ENCODE data around the gene WDR86. TPM values are rescaled to one million over a fixed set of nuclear protein-coding genes. Genes with fewer than 3 reads are reported as not detected.

The WDR86 gene
- total RNA-seq, 3 donors from 2014 or later = 0.27 to 0.46 (median 0.37) TPM

DNA sequence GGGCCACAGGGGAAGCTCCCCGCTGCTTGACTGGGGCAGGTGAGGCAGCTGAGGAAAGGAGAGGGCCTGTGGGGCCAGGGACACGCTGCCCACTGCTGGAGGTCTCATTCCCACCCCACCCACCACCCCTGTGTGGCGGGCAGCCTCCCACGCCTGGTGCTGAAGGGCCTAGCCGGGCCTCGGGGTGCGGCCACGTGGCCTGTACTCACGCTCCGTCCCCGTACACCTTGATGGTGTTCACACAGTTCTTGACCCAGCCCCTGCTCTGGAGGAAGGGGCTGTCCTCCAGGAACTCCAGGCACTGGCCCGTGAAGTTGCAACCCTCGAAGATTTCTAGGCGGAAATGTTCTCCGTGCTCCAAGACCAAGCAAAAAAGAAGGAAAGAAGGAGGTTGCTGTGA is 26.1 kb upstream of the WDR86 start:
- Mint-ChIP-seq H3K36me3 (ENCODE audit: insufficient read depth) (no peaks in the 10 kb centered on the region), H3K4me1 (ENCODE audit: low read depth) (peaks cover 40% of the 10 kb centered on the region), H3K27me3 (ENCODE audit: low read depth) (peaks cover 2% of the 10 kb centered on the region), H3K9me3 (no peaks in the 10 kb centered on the region), H3K4me3 (no peak overlapping the region)
- DNase-seq (no peak), ATAC-seq (no peak)

DNA sequence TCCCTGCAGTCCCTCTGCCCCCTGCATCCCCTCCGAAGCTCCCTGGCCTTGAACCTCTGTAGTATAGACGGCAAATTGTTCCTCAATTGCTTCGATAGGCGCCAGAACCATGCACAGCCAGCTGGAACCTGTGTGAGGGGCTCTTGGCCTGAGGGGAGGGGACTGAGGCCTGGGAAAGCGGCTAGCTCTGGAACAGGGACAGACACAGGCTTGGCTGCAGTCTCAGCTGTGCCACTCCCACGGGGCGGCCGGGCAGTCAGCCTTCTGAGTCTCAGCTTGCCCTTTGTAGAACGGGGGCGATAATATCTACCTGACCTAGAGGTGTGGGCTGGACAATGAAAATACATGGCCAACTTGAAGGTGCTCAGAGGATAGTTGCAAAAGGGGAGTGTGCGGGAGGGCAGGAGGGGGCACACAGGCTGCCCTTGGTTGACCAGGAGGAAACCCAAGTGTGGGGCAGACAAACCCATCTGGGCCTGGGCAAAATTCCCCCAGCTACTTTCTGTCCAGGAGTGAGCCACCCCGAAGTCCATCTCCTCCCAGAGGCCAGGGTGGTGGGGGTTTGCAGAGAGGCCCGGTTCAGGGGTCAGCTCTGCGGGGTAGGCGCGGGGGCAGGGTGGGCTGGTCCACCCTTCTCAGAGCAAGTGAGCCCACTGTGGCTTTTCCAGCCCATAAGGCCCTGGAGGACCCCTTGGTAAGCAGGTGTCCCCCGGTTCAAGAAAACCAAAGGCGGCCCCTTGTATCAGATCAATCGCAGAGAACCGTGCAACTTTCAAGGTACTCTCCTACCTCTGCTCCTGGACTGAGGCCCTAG is 25.5 kb upstream of the WDR86 start:
- DNase-seq (no peak), ATAC-seq (no peak)
- Mint-ChIP-seq H3K9me3 (no peaks in the 10 kb centered on the region), H3K27me3 (ENCODE audit: low read depth) (peaks cover 2% of the 10 kb centered on the region), H3K4me1 (ENCODE audit: low read depth) (peaks cover 39% of the 10 kb centered on the region), H3K4me3 (no peak overlapping the region), H3K36me3 (ENCODE audit: insufficient read depth) (no peaks in the 10 kb centered on the region)

DNA sequence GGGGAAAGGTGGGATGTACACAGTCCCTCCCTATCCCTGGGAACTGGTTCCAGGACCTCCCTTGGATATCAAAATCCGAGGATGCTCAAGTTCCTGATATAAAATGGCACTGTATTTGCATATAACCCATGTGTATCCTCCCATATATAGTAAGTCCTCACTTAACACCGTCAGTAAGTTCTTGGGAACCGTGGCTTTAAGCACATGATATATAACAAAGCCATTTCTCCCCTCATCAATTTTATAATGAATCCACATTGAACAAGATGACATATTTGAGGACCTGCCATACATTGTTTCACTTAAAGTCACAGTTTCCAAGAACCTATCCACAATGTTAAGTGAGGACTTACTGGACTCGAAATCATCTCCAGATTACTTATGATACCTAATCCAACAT is 24.7 kb upstream of the WDR86 start:
- no peaks in the 10 kb centered on the region for H3K9me3 Mint-ChIP-seq
- DNase-seq = no peak
- H3K4me3 Mint-ChIP-seq = no peak overlapping the region
- no peaks in the 10 kb centered on the region for H3K27me3 Mint-ChIP-seq (ENCODE audit: low read depth)
- peaks cover 42% of the 10 kb centered on the region for H3K4me1 Mint-ChIP-seq (ENCODE audit: low read depth)
- ATAC-seq = no peak
- H3K36me3 Mint-ChIP-seq (ENCODE audit: insufficient read depth) = no peaks in the 10 kb centered on the region

DNA sequence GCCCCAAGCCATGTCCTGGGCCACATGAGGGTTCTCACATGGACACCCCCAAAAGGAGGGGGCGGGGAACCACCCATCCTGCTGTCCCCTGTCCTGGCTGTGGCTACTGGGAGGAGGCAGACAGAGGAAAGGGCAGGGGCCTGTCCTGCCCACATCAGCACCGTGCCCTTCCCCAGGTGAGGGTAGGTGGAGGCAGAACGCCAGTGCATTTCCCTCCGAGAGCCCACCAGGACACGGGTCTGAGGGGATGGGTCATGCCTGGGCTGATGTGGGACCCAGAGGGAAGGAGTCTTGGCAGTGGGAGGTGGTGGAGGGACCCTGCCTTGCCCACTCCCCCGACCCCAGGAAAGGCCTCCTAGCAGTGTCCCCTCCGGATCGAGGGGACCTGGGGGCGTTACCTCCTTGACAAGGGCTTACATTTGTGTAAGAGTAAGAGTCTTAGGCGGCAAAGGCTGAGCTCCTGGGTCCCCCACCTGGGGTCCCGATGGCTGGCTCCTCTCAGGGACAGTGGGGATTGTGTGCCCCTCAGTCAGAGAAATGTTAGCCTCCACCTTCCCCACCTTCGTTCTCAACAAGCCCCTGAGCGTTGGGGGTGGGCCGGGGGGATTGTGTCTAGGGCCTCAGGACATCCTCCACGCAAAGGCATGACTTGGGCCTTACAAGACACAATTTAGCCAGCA is 24.0 kb upstream of the WDR86 start:
- ATAC-seq (no peak), DNase-seq (no peak)
- no peaks in the 10 kb centered on the region for H3K9me3 Mint-ChIP-seq
- peaks cover 44% of the 10 kb centered on the region for H3K4me1 Mint-ChIP-seq (ENCODE audit: low read depth)
- no peaks in the 10 kb centered on the region for H3K36me3 Mint-ChIP-seq (ENCODE audit: insufficient read depth)
- H3K4me3 Mint-ChIP-seq = no peak overlapping the region
- no peaks in the 10 kb centered on the region for H3K27me3 Mint-ChIP-seq (ENCODE audit: low read depth)

DNA sequence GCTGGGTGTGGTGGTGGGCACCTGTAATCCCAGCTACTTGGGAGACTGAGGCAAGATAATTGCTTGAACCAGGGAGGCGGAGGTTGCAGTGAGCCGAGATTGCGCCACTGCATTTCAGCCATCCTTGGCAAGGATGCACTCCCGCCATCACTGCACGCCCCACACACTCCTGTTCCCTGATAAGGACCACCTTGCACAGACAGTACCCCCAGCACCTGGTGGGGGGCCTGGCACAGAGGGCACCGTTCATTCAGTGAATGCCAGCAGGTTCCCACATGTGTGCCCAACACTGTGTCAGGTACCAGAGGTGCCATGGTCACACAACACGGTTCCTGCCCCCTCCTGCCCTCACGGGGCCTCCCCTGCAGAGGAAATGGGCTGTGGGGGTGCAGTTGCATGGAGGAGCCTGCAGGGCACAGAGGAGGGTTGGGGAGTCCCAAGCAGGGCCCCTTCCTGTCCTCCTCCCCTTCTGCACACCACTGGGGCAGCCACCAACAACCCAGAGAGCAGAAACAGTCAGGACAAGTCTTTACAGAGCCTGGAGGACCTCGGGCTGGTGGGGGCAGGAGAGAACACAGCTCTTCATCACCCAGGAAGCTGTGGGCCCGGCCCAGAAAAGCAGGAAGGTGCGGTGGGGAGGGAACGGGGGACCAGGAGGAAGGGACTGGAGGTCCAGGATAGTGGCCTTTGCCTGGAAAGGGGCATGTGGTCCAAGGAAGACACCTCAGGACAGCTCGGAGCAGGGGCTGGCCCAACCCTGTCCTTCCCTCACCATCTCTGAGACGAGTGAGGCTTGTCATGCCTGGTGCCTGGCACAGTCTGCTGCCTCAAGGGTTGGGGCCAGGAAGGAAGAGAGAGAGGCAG is 23.1 kb upstream of the WDR86 start:
- Mint-ChIP-seq H3K4me3 (no peak overlapping the region), H3K36me3 (ENCODE audit: insufficient read depth) (no peaks in the 10 kb centered on the region), H3K4me1 (ENCODE audit: low read depth) (peaks cover 53% of the 10 kb centered on the region), H3K9me3 (no peaks in the 10 kb centered on the region), H3K27me3 (ENCODE audit: low read depth) (no peaks in the 10 kb centered on the region)
- DNase-seq = no peak
- peak; percentile 78 to 79 for ATAC-seq

DNA sequence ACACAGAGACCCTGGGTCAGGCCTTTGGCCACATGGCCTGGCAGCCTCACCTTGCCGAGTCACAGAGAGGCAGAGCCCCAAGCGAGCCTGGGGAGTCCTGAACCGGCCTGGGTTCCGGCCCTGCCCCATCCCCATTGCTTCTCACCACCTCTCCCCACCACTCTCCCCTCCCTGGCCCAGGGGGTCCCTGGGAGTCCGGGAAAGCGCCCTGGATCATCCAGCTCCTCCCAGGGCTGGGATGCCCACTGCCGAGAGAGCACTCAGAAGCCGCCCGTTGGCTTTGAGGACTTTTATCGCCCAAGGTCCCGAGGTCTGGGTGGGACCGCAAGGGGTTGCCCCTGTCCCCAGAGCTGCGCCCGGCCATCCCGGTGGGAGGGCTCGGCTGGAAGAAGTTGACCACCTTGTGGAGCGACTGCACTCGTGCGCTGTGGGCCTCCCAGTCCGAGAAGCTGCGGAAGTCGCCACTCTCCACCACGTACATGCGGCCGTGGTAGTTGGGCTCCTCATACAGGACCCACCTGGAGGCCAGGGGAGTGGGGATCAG is 22.0 kb upstream of the WDR86 start:
- Mint-ChIP-seq H3K4me3 (no peak overlapping the region), H3K9me3 (no peaks in the 10 kb centered on the region), H3K4me1 (ENCODE audit: low read depth) (peaks cover 60% of the 10 kb centered on the region), H3K36me3 (ENCODE audit: insufficient read depth) (no peaks in the 10 kb centered on the region), H3K27me3 (ENCODE audit: low read depth) (no peaks in the 10 kb centered on the region)
- no peak for DNase-seq
- no peak for ATAC-seq

DNA sequence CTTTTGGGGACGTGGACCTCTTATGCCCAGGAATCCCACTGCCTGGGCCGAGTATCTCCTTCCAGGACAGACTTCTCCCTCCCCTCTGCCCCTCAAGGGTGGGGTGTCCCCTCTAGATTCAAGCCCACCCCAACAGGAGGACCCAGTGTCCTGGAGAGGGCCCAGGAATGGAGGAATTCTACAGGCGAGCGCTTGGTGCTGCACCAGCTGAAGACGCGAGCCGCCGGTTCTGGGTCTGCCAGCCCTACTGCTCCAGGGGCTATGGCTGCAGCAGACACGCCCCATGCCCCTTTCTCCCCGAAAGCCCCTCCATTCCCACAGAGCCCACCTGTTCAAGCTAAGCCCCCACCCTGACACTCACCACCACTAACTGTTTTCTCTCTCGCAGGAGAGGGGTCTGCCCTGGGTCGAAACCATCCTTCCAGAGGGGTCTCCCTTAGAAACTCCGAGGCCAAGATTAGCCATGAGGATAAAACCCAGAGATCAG is 21.5 kb upstream of the WDR86 start:
- DNase-seq = no peak
- no peak overlapping the region for H3K4me3 Mint-ChIP-seq
- H3K4me1 Mint-ChIP-seq (ENCODE audit: low read depth) = peaks cover 63% of the 10 kb centered on the region
- no peaks in the 10 kb centered on the region for H3K9me3 Mint-ChIP-seq
- no peaks in the 10 kb centered on the region for H3K36me3 Mint-ChIP-seq (ENCODE audit: insufficient read depth)
- no peak for ATAC-seq
- no peaks in the 10 kb centered on the region for H3K27me3 Mint-ChIP-seq (ENCODE audit: low read depth)

DNA sequence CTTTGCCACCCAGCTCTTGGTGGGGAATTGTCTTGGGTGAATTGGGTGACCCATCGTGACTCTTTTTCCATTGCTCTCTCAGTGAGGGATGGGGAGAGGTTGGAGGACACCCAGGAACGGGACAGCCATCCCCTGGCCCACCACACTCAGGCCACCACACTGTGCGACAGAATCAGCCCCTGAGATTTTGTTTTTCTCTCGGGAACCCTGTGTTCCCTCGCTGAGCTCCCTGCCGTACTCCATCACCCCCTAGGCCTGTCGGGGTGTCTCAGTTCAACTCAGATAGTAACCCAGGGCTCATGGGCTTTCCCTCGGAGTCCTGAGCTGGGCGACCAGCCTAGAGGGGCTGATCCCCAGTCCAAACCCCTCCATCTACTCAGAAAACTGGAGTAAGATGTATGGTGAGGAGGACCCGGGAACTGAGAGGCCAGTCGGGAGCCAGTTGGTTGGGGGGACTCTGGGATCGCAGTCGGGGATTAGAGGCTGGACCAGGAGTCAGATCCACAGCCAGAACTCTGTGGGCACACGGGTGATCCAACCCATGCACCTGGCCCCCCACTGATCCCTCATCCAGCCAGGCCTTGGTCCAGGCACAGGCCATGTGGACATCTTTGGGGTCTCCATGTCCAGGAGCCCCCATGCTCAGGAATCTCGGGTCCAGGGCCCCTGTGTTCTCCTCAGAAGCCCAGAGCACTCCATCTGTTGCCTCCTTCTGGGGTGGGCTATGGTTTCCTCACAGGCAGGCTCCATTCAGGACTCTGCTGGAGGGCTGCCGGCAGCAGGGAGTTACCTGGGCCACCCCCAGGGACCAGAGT is 20.8 kb upstream of the WDR86 start:
- no peak for DNase-seq
- Mint-ChIP-seq H3K36me3 (ENCODE audit: insufficient read depth) (no peaks in the 10 kb centered on the region), H3K4me1 (ENCODE audit: low read depth) (peaks cover 63% of the 10 kb centered on the region), H3K4me3 (no peak overlapping the region), H3K9me3 (no peaks in the 10 kb centered on the region), H3K27me3 (ENCODE audit: low read depth) (no peaks in the 10 kb centered on the region)
- no peak for ATAC-seq

DNA sequence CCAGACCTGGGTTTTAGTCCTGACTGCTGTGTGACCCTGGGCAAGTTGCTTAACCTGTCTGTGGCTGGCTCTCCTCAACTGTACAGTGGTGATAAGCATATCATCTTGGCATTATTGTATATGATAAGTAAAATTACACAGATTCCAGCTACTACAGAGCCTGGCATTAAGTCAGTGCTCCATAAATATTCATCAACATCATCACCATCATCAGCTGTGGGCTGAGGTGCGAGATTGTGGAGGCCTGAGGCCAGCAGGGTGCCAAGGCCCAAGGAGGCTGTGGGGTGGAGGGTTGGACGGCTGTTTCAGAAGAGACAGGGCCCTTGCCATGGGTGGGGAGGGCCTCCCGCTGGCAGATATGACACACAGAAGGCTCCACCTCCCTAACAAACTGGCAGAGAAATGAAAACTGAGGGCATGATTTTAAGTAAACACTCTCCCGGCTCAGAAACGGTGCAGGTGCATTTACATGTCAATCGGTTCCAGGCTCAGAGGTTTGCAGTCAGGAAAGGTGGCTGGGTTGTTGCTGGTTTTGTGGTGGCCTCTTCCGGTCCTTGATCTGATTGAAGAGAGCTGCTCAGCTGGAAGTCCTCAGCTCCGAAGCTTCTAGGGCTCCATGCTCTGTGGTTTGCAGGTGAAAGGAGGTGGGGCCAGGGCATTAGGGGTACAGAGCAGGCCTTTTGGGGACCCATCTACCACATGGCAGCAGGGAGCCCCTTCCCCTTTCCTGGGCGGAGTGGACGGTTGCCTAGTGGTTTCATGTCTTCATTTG is 19.9 kb upstream of the WDR86 start:
- Mint-ChIP-seq H3K36me3 (ENCODE audit: insufficient read depth) (no peaks in the 10 kb centered on the region), H3K27me3 (ENCODE audit: low read depth) (no peaks in the 10 kb centered on the region), H3K4me1 (ENCODE audit: low read depth) (peaks cover 63% of the 10 kb centered on the region), H3K9me3 (no peaks in the 10 kb centered on the region), H3K4me3 (peak overlapping the region; percentile 58)
- ATAC-seq = peak; percentile 64
- DNase-seq = peak; percentile 31

DNA sequence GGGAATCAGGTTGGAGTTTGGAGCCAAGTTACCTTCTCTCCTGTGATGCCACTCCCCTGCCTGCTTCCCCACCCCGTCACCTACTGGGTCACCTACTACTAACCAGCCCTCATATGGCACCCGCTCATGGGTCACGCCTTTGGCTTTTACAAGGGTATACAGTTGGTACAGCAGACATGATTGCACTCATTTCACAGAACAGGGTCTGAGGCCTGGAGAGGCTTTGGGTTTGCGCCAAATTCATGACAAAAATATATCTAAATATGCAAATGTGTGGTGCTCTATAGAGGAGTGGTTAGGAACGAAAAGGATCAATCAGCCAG is 19.4 kb upstream of the WDR86 start:
- no peaks in the 10 kb centered on the region for H3K36me3 Mint-ChIP-seq (ENCODE audit: insufficient read depth)
- H3K4me1 Mint-ChIP-seq (ENCODE audit: low read depth) = peaks cover 62% of the 10 kb centered on the region
- DNase-seq = no peak
- no peaks in the 10 kb centered on the region for H3K27me3 Mint-ChIP-seq (ENCODE audit: low read depth)
- peak overlapping the region; percentile 58 for H3K4me3 Mint-ChIP-seq
- H3K9me3 Mint-ChIP-seq = no peaks in the 10 kb centered on the region
- ATAC-seq = peak in 1 of 2 donors; percentile 1

DNA sequence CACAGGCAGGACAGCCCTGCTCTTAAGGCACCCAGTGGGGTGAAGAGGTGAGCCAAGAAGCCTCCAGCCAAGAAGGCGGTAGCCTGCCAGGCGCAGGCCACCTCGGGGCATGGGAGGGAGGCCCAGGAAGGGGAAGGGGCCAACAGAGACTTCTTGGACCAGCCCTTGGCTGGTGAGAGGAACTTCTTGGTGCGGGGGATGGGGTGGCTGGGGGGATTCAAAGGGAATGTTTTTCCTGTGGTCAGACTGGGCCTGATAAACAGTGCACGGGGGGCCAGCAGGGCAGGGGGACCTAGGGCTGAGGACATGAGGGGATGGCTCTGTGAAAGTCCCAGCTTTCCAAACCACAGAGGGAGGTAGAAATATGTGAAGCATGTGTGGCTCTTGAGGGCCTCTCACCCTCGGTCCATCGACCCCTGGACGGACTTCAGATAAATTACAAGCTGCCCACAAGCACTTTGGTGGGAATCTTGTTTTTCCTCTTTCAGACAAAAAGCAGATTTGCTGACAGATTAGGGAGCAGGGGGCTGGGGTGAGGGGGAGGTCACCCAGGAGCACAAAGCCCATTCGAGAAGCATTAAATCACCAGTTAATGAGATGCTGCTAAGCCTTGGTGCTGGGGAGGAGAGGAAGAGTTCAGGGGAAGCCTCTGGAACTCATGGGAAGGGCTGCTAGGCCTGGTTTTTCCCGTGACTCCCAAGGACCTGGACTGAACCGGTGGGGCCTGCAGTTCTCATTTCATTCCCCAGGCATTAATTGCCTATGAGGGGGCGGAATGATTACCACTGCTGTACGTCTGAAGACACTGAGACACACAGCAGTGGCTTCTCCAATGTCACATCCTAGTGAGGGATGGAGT is 18.8 kb upstream of the WDR86 start:
- no peak overlapping the region for H3K4me3 Mint-ChIP-seq

DNA sequence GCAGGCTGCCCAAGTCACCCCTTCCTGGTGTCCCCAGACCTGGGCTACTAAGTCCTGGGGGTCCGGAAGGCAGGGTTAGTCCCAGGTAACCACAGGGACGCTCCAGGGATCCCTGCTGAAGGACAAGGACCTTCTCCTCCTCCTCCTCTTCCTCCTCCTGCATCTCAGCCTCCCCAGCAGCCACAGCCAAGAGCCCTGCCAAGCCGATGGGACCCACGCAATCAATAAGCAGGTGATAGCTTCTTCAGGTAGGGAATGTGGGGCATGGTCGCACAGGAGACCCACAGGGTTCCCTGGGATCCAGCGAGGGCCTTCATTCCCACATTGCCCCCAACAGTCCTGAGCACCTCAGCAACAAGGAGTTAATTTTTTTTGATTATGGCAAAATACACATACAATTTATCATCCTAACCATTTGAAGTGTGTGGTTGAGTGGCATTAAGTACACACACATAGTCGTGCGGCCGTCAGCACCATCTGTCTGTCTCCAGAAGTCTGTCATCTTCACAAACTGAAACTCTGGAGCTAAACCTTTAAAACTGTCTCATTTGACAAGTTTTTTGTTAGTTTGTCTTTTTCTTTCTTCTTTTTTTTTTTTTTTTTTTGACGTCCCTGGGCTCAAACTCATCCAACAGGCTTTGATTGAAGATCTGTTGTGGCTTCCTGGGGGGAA is 18.0 kb upstream of the WDR86 start:
- H3K27me3 Mint-ChIP-seq (ENCODE audit: low read depth) = no peaks in the 10 kb centered on the region
- no peaks in the 10 kb centered on the region for H3K36me3 Mint-ChIP-seq (ENCODE audit: insufficient read depth)
- H3K4me3 Mint-ChIP-seq = no peak overlapping the region
- no peak for ATAC-seq
- no peak for DNase-seq
- H3K4me1 Mint-ChIP-seq (ENCODE audit: low read depth) = peaks cover 54% of the 10 kb centered on the region
- H3K9me3 Mint-ChIP-seq = no peaks in the 10 kb centered on the region

More for the DNA sequence above, 18.8 kb upstream of the WDR86 start:
- DNase-seq (no peak), ATAC-seq (no peak)
- Mint-ChIP-seq H3K36me3 (ENCODE audit: insufficient read depth) (no peaks in the 10 kb centered on the region), H3K4me1 (ENCODE audit: low read depth) (peaks cover 62% of the 10 kb centered on the region), H3K9me3 (no peaks in the 10 kb centered on the region), H3K27me3 (ENCODE audit: low read depth) (no peaks in the 10 kb centered on the region)

All from activated T-cell treated with anti-CD3 and anti-CD28 coated beads, Interleukin-2, amount 50 U/mL, for 4 hours (primary cell).